Myocyte (in vitro differentiated cells): Measurements from ENCODE around the gene MGAT5B. TPM values are rescaled to one million over a fixed set of nuclear protein-coding genes. Genes with fewer than 3 reads are reported as not detected.

Source experiments
- total RNA-seq: library from RNA; depleted of rRNA; stranded (reverse); fragments of >200 nt; gene quantifications from 2 replicates; pipeline ENCODE4 v1.2.3, GENCODE V29; 2014

Gene MGAT5B
- total RNA-seq, 1 donor from 2014 or later, result 0.11 TPM

Other genes starting within 250 kb of the MGAT5B start
- 0.21 TPM in 1 of 2 replicates, not detected in the other for gene ST6GALNAC1, start 224.6 kb upstream of the MGAT5B start, total RNA-seq
- gene MXRA7, start 157.4 kb upstream of the MGAT5B start, total RNA-seq, result 716 and 760 TPM in 2 replicates
- 22.5 and 33.8 TPM in 2 replicates for gene JMJD6, start 141.8 kb upstream of the MGAT5B start, total RNA-seq
- gene METTL23, start 141.6 kb upstream of the MGAT5B start, total RNA-seq, result 34.8 and 35.8 TPM in 2 replicates
- gene SRSF2, start 131.1 kb upstream of the MGAT5B start, total RNA-seq, result 154 and 180 TPM in 2 replicates
- 44.1 and 47.2 TPM in 2 replicates for gene MFSD11, start 130.3 kb upstream of the MGAT5B start, total RNA-seq